BJ (cell line): Measurements from ENCODE around the gene STIL. TPM values are rescaled to one million over a fixed set of nuclear protein-coding genes. Genes with fewer than 3 reads are reported as not detected.

Experiments
- CTCF ChIA-PET: fragments of 350-600 bp; formaldehyde crosslinking; extraction: SDS; loops from one replicate; lab custom pipeline; 2021; ENCODE audit warnings: antibody characterized with exemption, inconsistent platforms; lab: Yijun Ruan, JAX
- POLR2A ChIA-PET: fragments of 300-600 bp; sonication (Branson Sonifier 250); formaldehyde crosslinking; extraction: SDS; loops from one replicate; lab custom pipeline; 2021; ENCODE audit warnings: antibody characterized with exemption; lab: Charles Lee
- DNase-seq: peaks from one replicate; pipeline ENCODE4 v3.0.0-alpha.2; 2011; ENCODE audit warnings: low read depth
- H3K27me3 ChIP-seq: 2 replicates; pipeline ENCODE4 v1.6.0; 2011; ENCODE audit warnings: low read length; ENCODE audit not compliant: control insufficient read depth, insufficient read depth
- H3K36me3 ChIP-seq: 2 replicates; pipeline ENCODE4 v1.5.1; 2011; ENCODE audit warnings: low read length; ENCODE audit not compliant: control insufficient read depth, insufficient read depth
- H3K4me3 ChIP-seq: 2 replicates; pipeline ENCODE4 v1.5.1; 2011; ENCODE audit warnings: low read depth, mild to moderate bottlenecking, control low read depth, low read length
- CTCF ChIP-seq: IDR thresholded peaks from 2 replicates; pipeline ENCODE4 v1.5.1; 2011; ENCODE audit warnings: low read depth, mild to moderate bottlenecking, control low read depth, inconsistent platforms, low read length, moderate library complexity; ENCODE audit not compliant: insufficient read depth
- polyA plus RNA-seq: library from polyadenylated mRNA; depleted of rRNA; stranded (reverse); fragments of >200 nt; gene quantifications from 2 replicates; pipeline ENCODE4 v1.2.3, GENCODE V29; 2011

STIL gene
- polyA plus RNA-seq, 1 experiment = 6.3 TPM

DNA sequence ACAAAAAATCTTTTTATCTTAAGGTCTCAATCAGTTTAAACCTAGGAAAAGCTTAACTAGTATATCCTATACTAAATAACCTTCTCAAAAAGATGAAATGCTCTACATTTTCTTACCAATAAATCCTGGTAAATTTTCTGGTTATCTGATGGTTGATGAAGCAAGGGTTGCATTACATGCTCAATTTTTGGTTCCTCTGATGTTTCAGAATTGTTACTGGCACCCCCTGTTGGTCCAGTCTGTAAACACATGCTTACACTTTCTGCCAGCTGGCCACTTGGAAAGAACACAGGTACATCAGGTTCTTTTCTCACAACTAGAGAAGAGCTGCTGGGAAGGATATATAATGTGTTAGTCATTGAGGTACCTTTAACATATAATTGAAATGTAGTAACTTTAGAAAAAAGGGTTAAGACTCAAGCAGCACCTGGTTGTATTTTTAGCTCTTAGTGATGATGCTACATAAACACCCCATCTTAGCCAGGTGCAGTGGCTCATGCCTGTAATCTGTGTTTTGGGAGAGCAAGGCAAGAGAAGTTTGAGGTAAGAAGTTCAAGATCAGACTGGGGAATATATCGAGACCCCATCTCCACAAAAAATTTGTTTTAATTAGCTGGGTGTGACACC is 51.0 kb downstream of the STIL start:
- Histone ChIP-seq H3K36me3 (0 out of 2 replicates have a peak, but pooled peaks cover 1% of the 10 kb centered on the region), H3K27me3 (no peaks in the 10 kb centered on the region), H3K4me3 (no peak overlapping the region)
- POLR2A ChIA-PET = interaction anchor here (0.8 kb wide), 1 partner anchor 84 kb away, joined by 3 read pairs; no protein-coding TSS in a partner anchor
- peak; percentile 70 for TF ChIP-seq CTCF
- CTCF ChIA-PET = interaction anchor here (0.7 to 4.0 kb wide), 26 partner anchors 8 to 174 kb away, joined by 3 to 51 read pairs (median 4); partner anchors contain the start of gene TAL1
- no peak for DNase-seq

- 0 out of 2 replicates have a peak, but pooled peaks cover 1% of the 10 kb centered on the region for H3K36me3 ChIP-seq
- DNase-seq = no peak
- ChIA-PET CTCF (interaction anchor here (1.0 kb wide), 1 partner anchor 34 kb away, joined by 4 read pairs; no protein-coding TSS in a partner anchor), POLR2A (no interaction called here)
- H3K27me3 ChIP-seq = no peaks in the 10 kb centered on the region
- H3K4me3 ChIP-seq = no peak overlapping the region
- no peak for TF ChIP-seq CTCF
Observed at GRCh38 chr1:47257224-47257623, 56.7 kb downstream of the STIL start.

- Histone ChIP-seq H3K27me3 (no peaks in the 10 kb centered on the region), H3K36me3 (no peaks in the 10 kb centered on the region), H3K4me3 (no peak overlapping the region)
- TF ChIP-seq CTCF = no peak
- CTCF ChIA-PET = interaction anchor here (3.6 kb wide), 1 partner anchor 10 kb away, joined by 16 read pairs; no protein-coding TSS in a partner anchor
- POLR2A ChIA-PET = no interaction called here
- no peak for DNase-seq
Observed at GRCh38 chr1:47252795-47253194, 61.2 kb downstream of the STIL start.

- no peaks in the 10 kb centered on the region for H3K36me3 ChIP-seq
- ChIA-PET POLR2A (no interaction called here), CTCF (interaction anchor here (3.6 kb wide), 1 partner anchor 10 kb away, joined by 16 read pairs; no protein-coding TSS in a partner anchor)
- no peak for DNase-seq
- TF ChIP-seq CTCF = no peak
- no peak overlapping the region for H3K4me3 ChIP-seq
- no peaks in the 10 kb centered on the region for H3K27me3 ChIP-seq
Observed at GRCh38 chr1:47252369-47252768, 61.6 kb downstream of the STIL start.

DNA sequence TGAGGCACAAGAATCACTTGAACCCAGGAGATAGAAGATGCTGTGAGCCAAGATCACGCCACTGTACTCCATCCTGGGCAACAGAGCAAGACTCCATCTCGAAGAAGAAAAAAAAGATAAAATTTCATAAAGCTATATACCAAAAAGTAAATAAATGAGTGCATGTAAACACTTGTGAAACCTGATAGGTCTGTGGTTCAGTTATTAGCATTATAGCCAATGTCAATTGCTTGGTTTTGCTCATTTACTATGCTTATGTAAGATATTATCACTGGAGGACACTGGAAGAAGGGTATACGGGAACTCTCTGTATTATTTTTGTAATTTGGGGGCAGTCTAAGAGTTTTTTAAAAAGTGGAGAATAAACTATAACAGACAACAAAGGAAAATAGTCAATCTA is 64.2 kb downstream of the STIL start:
- no peak for DNase-seq
- no peaks in the 10 kb centered on the region for H3K36me3 ChIP-seq
- no peaks in the 10 kb centered on the region for H3K27me3 ChIP-seq
- TF ChIP-seq CTCF = no peak
- CTCF ChIA-PET = interaction anchor here (3.6 kb wide), 1 partner anchor 13 kb away, joined by 16 read pairs; no protein-coding TSS in a partner anchor
- POLR2A ChIA-PET = no interaction called here
- H3K4me3 ChIP-seq = no peak overlapping the region
